Ishikawa (cell line): ENCODE measurements around the gene MMP2.

Source experiments
- CEBPB ChIP-seq: IDR thresholded peaks from 2 replicates; pipeline ENCODE4 v1.6.1; 2012
- EP300 ChIP-seq: IDR thresholded peaks from 2 replicates; pipeline ENCODE4 v1.6.1; 2012; ENCODE audit warnings: borderline replicate concordance
- FOXM1 ChIP-seq: IDR thresholded peaks from 2 replicates; pipeline ENCODE4 v1.6.1; 2012; ENCODE audit warnings: low read depth, borderline replicate concordance
- MAX ChIP-seq: IDR thresholded peaks from 2 replicates; pipeline ENCODE4 v1.6.1; 2012
- RAD21 ChIP-seq: IDR thresholded peaks from 2 replicates; pipeline ENCODE4 v1.6.1; 2012; ENCODE audit warnings: low read depth
- TAF1 ChIP-seq: IDR thresholded peaks from 2 replicates; pipeline ENCODE4 v1.6.1; 2012; ENCODE audit warnings: low read depth, mild to moderate bottlenecking
- TEAD4 ChIP-seq: IDR thresholded peaks from 2 replicates; pipeline ENCODE4 v1.6.1; 2012
- ZBTB7A ChIP-seq: IDR thresholded peaks from 2 replicates; pipeline ENCODE4 v1.6.1; 2012; ENCODE audit warnings: low read depth
- TF ChIP-seq, protein P1 (sequence below): IDR thresholded peaks from 2 replicates; pipeline ENCODE4 v1.6.1; 2012; ENCODE audit warnings: low read depth, mild to moderate bottlenecking
- TF ChIP-seq, protein P2 (sequence below): IDR thresholded peaks from 2 replicates; pipeline ENCODE4 v1.6.1; 2012

DNA sequence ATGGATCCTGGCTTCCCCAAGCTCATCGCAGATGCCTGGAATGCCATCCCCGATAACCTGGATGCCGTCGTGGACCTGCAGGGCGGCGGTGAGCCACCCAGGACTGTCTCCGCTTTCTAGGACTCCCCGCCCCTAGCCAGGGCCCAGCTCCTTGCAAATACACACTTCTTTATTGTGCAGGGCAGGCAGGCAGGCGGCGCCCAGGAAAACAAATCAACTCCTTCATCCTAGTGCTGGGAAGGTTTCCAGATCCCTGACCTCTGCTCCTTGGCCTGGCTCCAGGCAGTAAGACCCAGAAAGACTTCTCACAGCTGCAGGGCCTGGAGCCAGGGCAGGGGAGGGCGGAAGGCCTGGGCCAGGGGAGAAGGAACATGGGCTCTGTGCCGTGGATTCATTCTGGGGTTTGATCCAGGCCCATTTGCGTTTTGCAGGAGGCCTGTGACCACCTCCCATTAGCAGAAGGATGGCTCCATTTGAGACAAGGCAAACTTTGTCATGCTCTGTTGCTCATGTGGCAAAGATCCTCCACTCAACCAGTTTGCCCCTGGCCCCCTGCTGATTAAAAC lies 23.9 kb downstream of the MMP2 start:
- no peak for TF ChIP-seq RAD21
- no peak for TF ChIP-seq MAX
- no peak for TF ChIP-seq CEBPB
- no peak for TF ChIP-seq TEAD4
- no peak for TF ChIP-seq ZBTB7A
- TF ChIP-seq, protein P1, sequence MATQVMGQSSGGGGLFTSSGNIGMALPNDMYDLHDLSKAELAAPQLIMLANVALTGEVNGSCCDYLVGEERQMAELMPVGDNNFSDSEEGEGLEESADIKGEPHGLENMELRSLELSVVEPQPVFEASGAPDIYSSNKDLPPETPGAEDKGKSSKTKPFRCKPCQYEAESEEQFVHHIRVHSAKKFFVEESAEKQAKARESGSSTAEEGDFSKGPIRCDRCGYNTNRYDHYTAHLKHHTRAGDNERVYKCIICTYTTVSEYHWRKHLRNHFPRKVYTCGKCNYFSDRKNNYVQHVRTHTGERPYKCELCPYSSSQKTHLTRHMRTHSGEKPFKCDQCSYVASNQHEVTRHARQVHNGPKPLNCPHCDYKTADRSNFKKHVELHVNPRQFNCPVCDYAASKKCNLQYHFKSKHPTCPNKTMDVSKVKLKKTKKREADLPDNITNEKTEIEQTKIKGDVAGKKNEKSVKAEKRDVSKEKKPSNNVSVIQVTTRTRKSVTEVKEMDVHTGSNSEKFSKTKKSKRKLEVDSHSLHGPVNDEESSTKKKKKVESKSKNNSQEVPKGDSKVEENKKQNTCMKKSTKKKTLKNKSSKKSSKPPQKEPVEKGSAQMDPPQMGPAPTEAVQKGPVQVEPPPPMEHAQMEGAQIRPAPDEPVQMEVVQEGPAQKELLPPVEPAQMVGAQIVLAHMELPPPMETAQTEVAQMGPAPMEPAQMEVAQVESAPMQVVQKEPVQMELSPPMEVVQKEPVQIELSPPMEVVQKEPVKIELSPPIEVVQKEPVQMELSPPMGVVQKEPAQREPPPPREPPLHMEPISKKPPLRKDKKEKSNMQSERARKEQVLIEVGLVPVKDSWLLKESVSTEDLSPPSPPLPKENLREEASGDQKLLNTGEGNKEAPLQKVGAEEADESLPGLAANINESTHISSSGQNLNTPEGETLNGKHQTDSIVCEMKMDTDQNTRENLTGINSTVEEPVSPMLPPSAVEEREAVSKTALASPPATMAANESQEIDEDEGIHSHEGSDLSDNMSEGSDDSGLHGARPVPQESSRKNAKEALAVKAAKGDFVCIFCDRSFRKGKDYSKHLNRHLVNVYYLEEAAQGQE: no peak
- no peak for TF ChIP-seq EP300
- TF ChIP-seq, protein P2, sequence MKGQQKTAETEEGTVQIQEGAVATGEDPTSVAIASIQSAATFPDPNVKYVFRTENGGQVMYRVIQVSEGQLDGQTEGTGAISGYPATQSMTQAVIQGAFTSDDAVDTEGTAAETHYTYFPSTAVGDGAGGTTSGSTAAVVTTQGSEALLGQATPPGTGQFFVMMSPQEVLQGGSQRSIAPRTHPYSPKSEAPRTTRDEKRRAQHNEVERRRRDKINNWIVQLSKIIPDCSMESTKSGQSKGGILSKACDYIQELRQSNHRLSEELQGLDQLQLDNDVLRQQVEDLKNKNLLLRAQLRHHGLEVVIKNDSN: no peak
- TF ChIP-seq FOXM1: no peak
- TF ChIP-seq TAF1: no peak
